Endothelial cell (in vitro differentiated cells): ENCODE measurements around the gene MESD. TPM values are rescaled to one million over a fixed set of nuclear protein-coding genes. Genes with fewer than 3 reads are reported as not detected.

Experiments used
- DNase-seq: peaks from one replicate; pipeline ENCODE4 v3.0.0; 2021; ENCODE audit warnings: low spot score
- H3K27ac Mint-ChIP-seq: one replicate; pipeline ENCODE4 v1.8.0; 2021; ENCODE audit warnings: mixed read lengths, inconsistent platforms; ENCODE audit not compliant: unreplicated experiment
- H3K27me3 Mint-ChIP-seq: one replicate; pipeline ENCODE4 v1.8.0; 2021; ENCODE audit warnings: mild to moderate bottlenecking, moderate library complexity, mixed read lengths, inconsistent platforms; ENCODE audit not compliant: unreplicated experiment
- H3K36me3 Mint-ChIP-seq: one replicate; pipeline ENCODE4 v1.8.0; 2021; ENCODE audit warnings: mild to moderate bottlenecking, low read depth, mixed read lengths, inconsistent platforms; ENCODE audit not compliant: unreplicated experiment
- H3K4me1 Mint-ChIP-seq: one replicate; pipeline ENCODE4 v1.8.0; 2021; ENCODE audit warnings: mild to moderate bottlenecking, mixed read lengths, inconsistent platforms; ENCODE audit not compliant: unreplicated experiment
- H3K4me3 Mint-ChIP-seq: one replicate; pipeline ENCODE4 v1.8.0; 2021; ENCODE audit warnings: mild to moderate bottlenecking, mixed read lengths, inconsistent platforms; ENCODE audit not compliant: unreplicated experiment
- H3K9me3 Mint-ChIP-seq: one replicate; pipeline ENCODE4 v1.8.0; 2021; ENCODE audit warnings: mixed read lengths, inconsistent platforms; ENCODE audit not compliant: unreplicated experiment
- CTCF ChIP-seq: fragments of 200-600 bp; sonication (generic); IDR thresholded peaks from one replicate; pipeline ENCODE4 v1.5.0; 2021; ENCODE audit warnings: antibody characterized with exemption; ENCODE audit not compliant: unreplicated experiment
- total RNA-seq: library from RNA; stranded (reverse); fragmentation: NEBNext Ultra II Directional; extraction: Animal tissue kit (Norgen Biotek cat#: 25700); gene quantifications from one replicate; pipeline ENCODE4 v1.2.1, GENCODE V29; 2021; ENCODE audit not compliant: unreplicated experiment

The MESD gene
- total RNA-seq, 1 donor from 2014 or later: 35.7 TPM

- Mint-ChIP-seq H3K4me3 (no peak overlapping the region), H3K4me1 (peaks cover 14% of the 10 kb centered on the region), H3K27ac (no peak overlapping the region), H3K36me3 (peaks cover 4% of the 10 kb centered on the region), H3K27me3 (peaks cover 2% of the 10 kb centered on the region), H3K9me3 (no peaks in the 10 kb centered on the region)
- no peak for TF ChIP-seq CTCF
- no peak for DNase-seq
These were observed 53.1 kb downstream of the MESD start for GRCh38 chr15:80936288-80937078.

GRCh38 chr15:80934761-80935221, 54.8 kb downstream of the MESD start:
- Mint-ChIP-seq H3K9me3 (no peaks in the 10 kb centered on the region), H3K4me1 (peaks cover 14% of the 10 kb centered on the region), H3K27ac (peak overlapping the region; percentile 4), H3K27me3 (peaks cover 2% of the 10 kb centered on the region), H3K36me3 (peaks cover 4% of the 10 kb centered on the region), H3K4me3 (no peak overlapping the region)
- no peak for TF ChIP-seq CTCF
- DNase-seq: peak; percentile 15

- Mint-ChIP-seq H3K27me3 (peaks cover 2% of the 10 kb centered on the region), H3K4me1 (peaks cover 14% of the 10 kb centered on the region), H3K9me3 (no peaks in the 10 kb centered on the region), H3K4me3 (no peak overlapping the region), H3K36me3 (peaks cover 4% of the 10 kb centered on the region), H3K27ac (no peak overlapping the region)
- no peak for TF ChIP-seq CTCF
- no peak for DNase-seq
These were observed 56.6 kb downstream of the MESD start for GRCh38 chr15:80932989-80933388.

GRCh38 chr15:80932513-80932815, 57.2 kb downstream of the MESD start:
- no peaks in the 10 kb centered on the region for H3K9me3 Mint-ChIP-seq
- no peak for DNase-seq
- TF ChIP-seq CTCF: no peak
- peaks cover 5% of the 10 kb centered on the region for H3K27me3 Mint-ChIP-seq
- H3K4me1 Mint-ChIP-seq: peaks cover 14% of the 10 kb centered on the region
- peaks cover 2% of the 10 kb centered on the region for H3K36me3 Mint-ChIP-seq
- H3K4me3 Mint-ChIP-seq: no peak overlapping the region
- no peak overlapping the region for H3K27ac Mint-ChIP-seq

GRCh38 chr15:80931721-80932512, 57.7 kb downstream of the MESD start:
- peaks cover 14% of the 10 kb centered on the region for H3K4me1 Mint-ChIP-seq
- H3K9me3 Mint-ChIP-seq: no peaks in the 10 kb centered on the region
- H3K27me3 Mint-ChIP-seq: peaks cover 5% of the 10 kb centered on the region
- H3K4me3 Mint-ChIP-seq: no peak overlapping the region
- TF ChIP-seq CTCF: no peak
- H3K27ac Mint-ChIP-seq: no peak overlapping the region
- no peaks in the 10 kb centered on the region for H3K36me3 Mint-ChIP-seq
- DNase-seq: no peak
